GM19035 (cell line): ENCODE measurements around the gene ZSCAN10.
"Not testable (repeated sequence)": the region's sequence is repeated elsewhere in the genome, so short reads cannot be mapped to it uniquely, and the experiment has no call there.

Experiments
- ATAC-seq: cut with Tn5 transposase; IDR thresholded peaks from one replicate; pipeline ENCODE4 v1.9.1; 2021; ENCODE audit not compliant: unreplicated experiment

ZSCAN10 gene

GRCh38 chr16:3065069-3065741, 33.9 kb downstream of the ZSCAN10 start, which contains the start of gene IL32:
IL32 (plus strand) TSS chr16:3065640; CDS start chr16:3065812, 172 bp downstream.
- ATAC-seq = no peak

GRCh38 chr16:3063625-3064386, 35.3 kb downstream of the ZSCAN10 start:
- no peak for ATAC-seq

- ATAC-seq = no peak
Measured at GRCh38 chr16:3062553-3062952, 36.5 kb downstream of the ZSCAN10 start.

- no peak for ATAC-seq
Measured at GRCh38 chr16:3060339-3061127, 38.6 kb downstream of the ZSCAN10 start.

GRCh38 chr16:3059723-3060242, 39.3 kb downstream of the ZSCAN10 start:
- ATAC-seq = no peak

GRCh38 chr16:3059041-3059722, 39.9 kb downstream of the ZSCAN10 start:
- peak; percentile 80 for ATAC-seq

GRCh38 chr16:3058139-3059030, 40.7 kb downstream of the ZSCAN10 start:
- ATAC-seq = peak; percentile 23

- no peak for ATAC-seq
Measured at GRCh38 chr16:3057181-3058138, 41.6 kb downstream of the ZSCAN10 start.

- no peak for ATAC-seq
Measured at GRCh38 chr16:3056336-3057180, 42.5 kb downstream of the ZSCAN10 start.

- not testable (repeated sequence) for ATAC-seq
Measured at GRCh38 chr16:3055734-3056115, 43.4 kb downstream of the ZSCAN10 start.

- no peak for ATAC-seq
Measured at GRCh38 chr16:3054965-3055733, 43.9 kb downstream of the ZSCAN10 start.

- not testable (repeated sequence) for ATAC-seq
Measured at GRCh38 chr16:3053330-3053710, 45.8 kb downstream of the ZSCAN10 start.

- ATAC-seq = not testable (repeated sequence)
Measured at GRCh38 chr16:3052571-3053329, 46.3 kb downstream of the ZSCAN10 start.

- ATAC-seq = no peak
Measured at GRCh38 chr16:3051494-3051893, 47.6 kb downstream of the ZSCAN10 start.

GRCh38 chr16:3051009-3051408, 48.1 kb downstream of the ZSCAN10 start:
- no peak for ATAC-seq

GRCh38 chr16:3050487-3050886, 48.6 kb downstream of the ZSCAN10 start:
- no peak for ATAC-seq
